Measurements from ENCODE around the gene CCR6. TPM values are rescaled to one million over a fixed set of nuclear protein-coding genes. Genes with fewer than 3 reads are reported as not detected.
A peak's percentile ranks its signal among the peaks of the same experiment; 100 is the strongest.

CCR6 gene
- total and polyA plus RNA-seq, 2 of the 13 experiments (the other 11 are each of a cell fraction or from before 2014, with no cell fraction given): 4.5 to 8.7 TPM

- TF ChIP-seq ZBTB44 (CRISPR knock-in tag; IDR thresholded peaks at IDR 0.05) (no peak), ZNF510 (CRISPR knock-in tag; IDR thresholded peaks at IDR 0.05; ENCODE audit: low read depth) (no peak), ZBTB46 (CRISPR knock-in tag; IDR thresholded peaks at IDR 0.05; ENCODE audit: borderline replicate concordance) (no peak), HMGXB4 (CRISPR knock-in tag; IDR thresholded peaks at IDR 0.05; ENCODE audit: borderline replicate concordance in 1 of 2, low read depth in 1 of 2) (peak in 1 of 2 experiments; percentile 36; a peak in 1 of 4 replicates), MYPOP (CRISPR knock-in tag; IDR thresholded peaks at IDR 0.05) (no peak), BATF2 (CRISPR knock-in tag; IDR thresholded peaks at IDR 0.05) (no peak), ZFP90 (CRISPR knock-in tag; IDR thresholded peaks at IDR 0.05; ENCODE audit: borderline replicate concordance) (0 out of 2 replicates have a peak, but pooled peaks have one; percentile 35), ZNF20 (CRISPR knock-in tag; IDR thresholded peaks at IDR 0.05) (no peak), ZNF274 (CRISPR knock-in tag; IDR thresholded peaks at IDR 0.05) (no peak), ZSCAN5A (CRISPR knock-in tag; IDR thresholded peaks at IDR 0.05; ENCODE audit: borderline replicate concordance) (peak; percentile 81; the same call in 1 of the 2 replicates), PPARG (CRISPR knock-in tag; conservative IDR thresholded peaks at IDR 0.05) (peak; percentile 66), RARA (CRISPR knock-in tag; IDR thresholded peaks at IDR 0.05) (peak; percentile 70), DMAP1 (CRISPR knock-in tag; IDR thresholded peaks at IDR 0.05) (peak; percentile 64; the same call in 1 of the 2 replicates), ZNF7 (CRISPR knock-in tag; IDR thresholded peaks at IDR 0.05) (no peak), ZNF607 (CRISPR knock-in tag; IDR thresholded peaks at IDR 0.05; ENCODE audit: borderline replicate concordance) (no peak), THAP7 (CRISPR knock-in tag; IDR thresholded peaks at IDR 0.05) (no peak), ADNP (CRISPR knock-in tag; IDR thresholded peaks at IDR 0.05) (no peak), KLF6 (CRISPR knock-in tag; IDR thresholded peaks at IDR 0.05) (no peak)
Measured at GRCh38 chr6:167122827-167123657, at the start of gene CCR6 (continued).

Measured in HepG2 (cell line).